Measurements from ENCODE around the gene TGFB1. TPM values are rescaled to one million over a fixed set of nuclear protein-coding genes. Genes with fewer than 3 reads are reported as not detected.

Gene TGFB1
- total RNA-seq, 1 donor from 2014 or later, result 99.0 TPM

- no peaks in the 10 kb centered on the region for H3K27me3 ChIP-seq
- H3K27ac ChIP-seq, result peak overlapping the region; percentile 80
- H3K36me3 ChIP-seq, result peaks cover 22% of the 10 kb centered on the region
- intact Hi-C loops (cut with DNase I), result no loop called here
- H3K4me1 ChIP-seq, result peaks cover 85% of the 10 kb centered on the region
- no peak for TF ChIP-seq CTCF (IDR thresholded peaks at IDR 0.05)
- H3K9me3 ChIP-seq, result no peaks in the 10 kb centered on the region
- H3K4me3 ChIP-seq, result no peak overlapping the region
- DNase-seq (peak; percentile 78), ATAC-seq (peak; percentile 1)
Observed at GRCh38 chr19:41324921-41325639, 28.6 kb downstream of the TGFB1 start.

GRCh38 chr19:41324231-41324702 lies 29.5 kb downstream of the TGFB1 start:
- H3K4me1 ChIP-seq, result peaks cover 77% of the 10 kb centered on the region
- no peak overlapping the region for H3K4me3 ChIP-seq
- intact Hi-C loops (cut with DNase I), result no loop called here
- no peak for TF ChIP-seq CTCF (IDR thresholded peaks at IDR 0.05)
- no peak for DNase-seq
- H3K36me3 ChIP-seq, result peaks cover 19% of the 10 kb centered on the region
- H3K27ac ChIP-seq, result peak overlapping the region; percentile 80
- peak; percentile 0 for ATAC-seq
- H3K27me3 ChIP-seq, result no peaks in the 10 kb centered on the region
- no peaks in the 10 kb centered on the region for H3K9me3 ChIP-seq

- Histone ChIP-seq H3K9me3 (no peaks in the 10 kb centered on the region), H3K4me3 (no peak overlapping the region), H3K36me3 (peaks cover 26% of the 10 kb centered on the region), H3K4me1 (peaks cover 70% of the 10 kb centered on the region), H3K27ac (peak overlapping the region; percentile 80), H3K27me3 (no peaks in the 10 kb centered on the region)
- DNase-seq, result no peak
- ATAC-seq, result no peak
- intact Hi-C loops (cut with DNase I), result no loop called here
- TF ChIP-seq CTCF (IDR thresholded peaks at IDR 0.05), result no peak
Observed at GRCh38 chr19:41323430-41324125, 30.1 kb downstream of the TGFB1 start.

- ATAC-seq (no peak), DNase-seq (no peak)
- H3K4me1 ChIP-seq, result peaks cover 65% of the 10 kb centered on the region
- H3K27ac ChIP-seq, result peak overlapping the region; percentile 80
- TF ChIP-seq CTCF (IDR thresholded peaks at IDR 0.05), result no peak
- H3K36me3 ChIP-seq, result peaks cover 31% of the 10 kb centered on the region
- no peak overlapping the region for H3K4me3 ChIP-seq
- no peaks in the 10 kb centered on the region for H3K27me3 ChIP-seq
- intact Hi-C loops (cut with DNase I), result no loop called here
- H3K9me3 ChIP-seq, result no peaks in the 10 kb centered on the region
Observed at GRCh38 chr19:41323023-41323422, 30.7 kb downstream of the TGFB1 start.

- DNase-seq (no peak), ATAC-seq (no peak)
- Histone ChIP-seq H3K27ac (peak overlapping the region; percentile 80), H3K27me3 (no peaks in the 10 kb centered on the region), H3K9me3 (no peaks in the 10 kb centered on the region), H3K36me3 (peaks cover 33% of the 10 kb centered on the region), H3K4me3 (no peak overlapping the region), H3K4me1 (peaks cover 59% of the 10 kb centered on the region)
- no peak for TF ChIP-seq CTCF (IDR thresholded peaks at IDR 0.05)
- intact Hi-C loops (cut with DNase I), result no loop called here
Observed at GRCh38 chr19:41322451-41322850, 31.3 kb downstream of the TGFB1 start.

All from upper lobe of right lung (tissue), 1 donor.